IPS-15b (cell line): Measurements from ENCODE around the gene ASTN2.

Experiments used
- H3K27me3 ChIP-seq: one replicate; pipeline ENCODE4 v1.6.1; 2013; ENCODE audit warnings: low read length; ENCODE audit not compliant: control insufficient read depth, insufficient read depth
- H3K36me3 ChIP-seq: one replicate; pipeline ENCODE4 v1.6.1; 2013; ENCODE audit warnings: low read length; ENCODE audit not compliant: control insufficient read depth, insufficient read depth
- H3K4me1 ChIP-seq: one replicate; pipeline ENCODE4 v1.6.1; 2013; ENCODE audit warnings: mild to moderate bottlenecking, low read length; ENCODE audit not compliant: control insufficient read depth, insufficient read depth
- H3K4me3 ChIP-seq: one replicate; pipeline ENCODE4 v1.5.1; 2013; ENCODE audit warnings: low read depth, low read length
- H3K9ac ChIP-seq: one replicate; pipeline ENCODE4 v1.6.1; 2013; ENCODE audit warnings: low read depth, mild to moderate bottlenecking, low read length
- H3K9me3 ChIP-seq: one replicate; pipeline ENCODE4 v1.6.1; 2013; ENCODE audit warnings: mild to moderate bottlenecking, low read length; ENCODE audit not compliant: control insufficient read depth, insufficient read depth

Gene ASTN2

GRCh38 chr9:116791326-116791725 lies 623.5 kb downstream of the ASTN2 start:
- Histone ChIP-seq H3K4me1 (peaks cover 18% of the 10 kb centered on the region), H3K4me3 (no peak overlapping the region), H3K9ac (no peak overlapping the region), H3K36me3 (no peaks in the 10 kb centered on the region), H3K9me3 (no peaks in the 10 kb centered on the region), H3K27me3 (no peaks in the 10 kb centered on the region)

- Histone ChIP-seq H3K9me3 (no peaks in the 10 kb centered on the region), H3K9ac (no peak overlapping the region), H3K27me3 (no peaks in the 10 kb centered on the region), H3K4me3 (no peak overlapping the region), H3K36me3 (no peaks in the 10 kb centered on the region), H3K4me1 (peaks cover 11% of the 10 kb centered on the region)
These were observed 625.8 kb downstream of the ASTN2 start for GRCh38 chr9:116789081-116789480.

- H3K27me3 ChIP-seq, result no peaks in the 10 kb centered on the region
- H3K4me3 ChIP-seq, result no peak overlapping the region
These were observed 628.1 kb downstream of the ASTN2 start for GRCh38 chr9:116786737-116787136.

GRCh38 chr9:116777116-116777515 lies 637.7 kb downstream of the ASTN2 start:
- H3K9ac ChIP-seq, result no peak overlapping the region
- peaks cover 4% of the 10 kb centered on the region for H3K4me1 ChIP-seq
- no peaks in the 10 kb centered on the region for H3K9me3 ChIP-seq
- no peaks in the 10 kb centered on the region for H3K27me3 ChIP-seq
- no peak overlapping the region for H3K4me3 ChIP-seq
- H3K36me3 ChIP-seq, result no peaks in the 10 kb centered on the region

More at GRCh38 chr9:116786737-116787136, 628.1 kb downstream of the ASTN2 start:
- H3K36me3 ChIP-seq, result no peaks in the 10 kb centered on the region
- peaks cover 16% of the 10 kb centered on the region for H3K4me1 ChIP-seq
- no peak overlapping the region for H3K9ac ChIP-seq
- no peaks in the 10 kb centered on the region for H3K9me3 ChIP-seq

GRCh38 chr9:116774421-116775180 lies 640.3 kb downstream of the ASTN2 start:
- Histone ChIP-seq H3K27me3 (no peaks in the 10 kb centered on the region), H3K4me1 (no peaks in the 10 kb centered on the region)

GRCh38 chr9:116767219-116767618 lies 647.6 kb downstream of the ASTN2 start:
- Histone ChIP-seq H3K36me3 (no peaks in the 10 kb centered on the region), H3K9me3 (no peaks in the 10 kb centered on the region), H3K9ac (no peak overlapping the region), H3K27me3 (no peaks in the 10 kb centered on the region), H3K4me3 (no peak overlapping the region), H3K4me1 (no peaks in the 10 kb centered on the region)

More at GRCh38 chr9:116774421-116775180, 640.3 kb downstream of the ASTN2 start:
- H3K36me3 ChIP-seq, result no peaks in the 10 kb centered on the region
- H3K9ac ChIP-seq, result no peak overlapping the region
- H3K9me3 ChIP-seq, result no peaks in the 10 kb centered on the region
- H3K4me3 ChIP-seq, result no peak overlapping the region

GRCh38 chr9:116765011-116765410 lies 649.8 kb downstream of the ASTN2 start:
- H3K9ac ChIP-seq, result no peak overlapping the region
- no peaks in the 10 kb centered on the region for H3K9me3 ChIP-seq
- H3K4me1 ChIP-seq, result peaks cover 7% of the 10 kb centered on the region
- no peaks in the 10 kb centered on the region for H3K36me3 ChIP-seq
- no peak overlapping the region for H3K4me3 ChIP-seq
- no peaks in the 10 kb centered on the region for H3K27me3 ChIP-seq

- H3K27me3 ChIP-seq, result no peaks in the 10 kb centered on the region
- H3K4me1 ChIP-seq, result peaks cover 7% of the 10 kb centered on the region
- no peak overlapping the region for H3K9ac ChIP-seq
These were observed 651.1 kb downstream of the ASTN2 start for GRCh38 chr9:116763770-116764169.

GRCh38 chr9:116760636-116761035 lies 654.2 kb downstream of the ASTN2 start:
- Histone ChIP-seq H3K36me3 (no peaks in the 10 kb centered on the region), H3K4me1 (peaks cover 7% of the 10 kb centered on the region), H3K9ac (no peak overlapping the region), H3K27me3 (no peaks in the 10 kb centered on the region), H3K9me3 (peaks cover 3% of the 10 kb centered on the region), H3K4me3 (no peak overlapping the region)

More at GRCh38 chr9:116763770-116764169, 651.1 kb downstream of the ASTN2 start:
- no peaks in the 10 kb centered on the region for H3K9me3 ChIP-seq
- no peak overlapping the region for H3K4me3 ChIP-seq
- H3K36me3 ChIP-seq, result no peaks in the 10 kb centered on the region

GRCh38 chr9:116757030-116757429 lies 657.8 kb downstream of the ASTN2 start:
- Histone ChIP-seq H3K36me3 (no peaks in the 10 kb centered on the region), H3K27me3 (no peaks in the 10 kb centered on the region), H3K9me3 (peaks cover 3% of the 10 kb centered on the region), H3K4me1 (peaks cover 7% of the 10 kb centered on the region), H3K4me3 (no peak overlapping the region), H3K9ac (no peak overlapping the region)

- peaks cover 3% of the 10 kb centered on the region for H3K9me3 ChIP-seq
- no peak overlapping the region for H3K4me3 ChIP-seq
- no peaks in the 10 kb centered on the region for H3K27me3 ChIP-seq
- H3K9ac ChIP-seq, result no peak overlapping the region
- H3K4me1 ChIP-seq, result peaks cover 6% of the 10 kb centered on the region
- no peaks in the 10 kb centered on the region for H3K36me3 ChIP-seq
These were observed 661.5 kb downstream of the ASTN2 start for GRCh38 chr9:116753389-116753788.

GRCh38 chr9:116750510-116750909 lies 664.3 kb downstream of the ASTN2 start:
- Histone ChIP-seq H3K9ac (no peak overlapping the region), H3K9me3 (no peaks in the 10 kb centered on the region), H3K27me3 (no peaks in the 10 kb centered on the region), H3K36me3 (no peaks in the 10 kb centered on the region), H3K4me3 (no peak overlapping the region), H3K4me1 (peaks cover 6% of the 10 kb centered on the region)
